HepG2 (cell line): ENCODE measurements around the gene NEAT1. TPM values are rescaled to one million over a fixed set of nuclear protein-coding genes. Genes with fewer than 3 reads are reported as not detected.

ENCODE experiments used
- ARID2 ChIP-seq: sonication (generic); formaldehyde crosslinking; IDR thresholded peaks from 2 replicates; pipeline ENCODE4 v1.8.1; 2022; ENCODE audit warnings: mild to moderate bottlenecking, missing genetic modification reagents, borderline replicate concordance
- ELF1 ChIP-seq: sonication (generic); formaldehyde crosslinking; IDR thresholded peaks from 2 replicates; pipeline ENCODE4 v1.4.0; 2020; ENCODE audit warnings: missing genetic modification reagents
- FOXP1 ChIP-seq, 2 experiments: fragments of 450-650 bp in 1 of 2; IDR thresholded peaks; 2 replicates each; pipeline ENCODE4 v1.6.1; 2017 to 2018; ENCODE audit warnings: antibody characterized with exemption in 1 of 2
- HNF4G ChIP-seq, 2 experiments: sonication (generic) in 1 of 2; formaldehyde crosslinking in 1 of 2; IDR thresholded peaks; 2 replicates each; pipeline versions ENCODE4 v1.4.0 to v1.6.1; 2011 to 2020; ENCODE audit warnings: borderline replicate concordance in 2 of 2, low read depth in 2 of 2, mild to moderate bottlenecking in 2 of 2, low read length in 1 of 2, missing genetic modification reagents in 1 of 2, moderate library complexity in 1 of 2
- HOXA5 ChIP-seq: sonication (generic); formaldehyde crosslinking; IDR thresholded peaks from 2 replicates; pipeline ENCODE4 v1.4.0; 2020; ENCODE audit warnings: missing genetic modification reagents
- KLF11 ChIP-seq: IDR thresholded peaks from 2 replicates; pipeline ENCODE4 v1.6.1; 2016; ENCODE audit warnings: missing compliant biosample characterization
- KLF6 ChIP-seq: IDR thresholded peaks from 2 replicates; pipeline ENCODE4 v1.8.0; 2016; ENCODE audit warnings: missing biosample characterization, missing genetic modification reagents
- MEIS2 ChIP-seq: sonication (generic); formaldehyde crosslinking; IDR thresholded peaks from 2 replicates; pipeline ENCODE4 v1.9.0; 2021; ENCODE audit warnings: mild to moderate bottlenecking, missing genetic modification reagents
- NR1H2 ChIP-seq: sonication (generic); formaldehyde crosslinking; IDR thresholded peaks from 2 replicates; pipeline ENCODE4 v1.8.1; 2022; ENCODE audit warnings: low read depth, missing genetic modification reagents, borderline replicate concordance
- PHF8 ChIP-seq: sonication (generic); formaldehyde crosslinking; IDR thresholded peaks from 2 replicates; pipeline ENCODE4 v1.5.0; 2020; ENCODE audit warnings: missing genetic modification reagents
- RAD51 ChIP-seq: fragments of 450-650 bp; IDR thresholded peaks from 2 replicates; pipeline ENCODE4 v1.6.1; 2016; ENCODE audit warnings: borderline replicate concordance
- TCF7L2 ChIP-seq: IDR thresholded peaks from 2 replicates; pipeline ENCODE4 v1.6.1; 2011; ENCODE audit warnings: mild to moderate bottlenecking, low read depth, low read length, moderate library complexity
- TSC22D2 ChIP-seq: sonication (generic); formaldehyde crosslinking; IDR thresholded peaks from 2 replicates; pipeline ENCODE4 v1.5.1; 2020; ENCODE audit warnings: missing genetic modification reagents, mild to moderate bottlenecking, borderline replicate concordance
- ZBTB38 ChIP-seq: sonication (generic); formaldehyde crosslinking; IDR thresholded peaks from 2 replicates; pipeline ENCODE4 v1.5.1; 2020; ENCODE audit warnings: mild to moderate bottlenecking, missing genetic modification reagents
- ZBTB42 ChIP-seq: sonication (generic); formaldehyde crosslinking; IDR thresholded peaks from 2 replicates; pipeline ENCODE4 v1.5.0; 2020; ENCODE audit warnings: mild to moderate bottlenecking, missing genetic modification reagents
- ZNF331 ChIP-seq: sonication (generic); formaldehyde crosslinking; IDR thresholded peaks from 2 replicates; pipeline ENCODE4 v1.4.0; 2020; ENCODE audit warnings: missing genetic modification reagents
- ZNF468 ChIP-seq: sonication (generic); formaldehyde crosslinking; IDR thresholded peaks from 2 replicates; pipeline ENCODE4 v1.8.0; 2022; ENCODE audit warnings: mild to moderate bottlenecking, moderate library complexity, missing genetic modification reagents
- ZNF598 ChIP-seq: sonication (generic); formaldehyde crosslinking; IDR thresholded peaks from 2 replicates; pipeline ENCODE4 v1.5.1; 2020; ENCODE audit warnings: mild to moderate bottlenecking, missing genetic modification reagents, borderline replicate concordance
- ZNF75D ChIP-seq: sonication (generic); formaldehyde crosslinking; IDR thresholded peaks from 2 replicates; pipeline ENCODE4 v1.8.1; 2023; ENCODE audit warnings: missing genetic modification reagents, mild to moderate bottlenecking, borderline replicate concordance
- ZNF761 ChIP-seq: sonication (generic); formaldehyde crosslinking; conservative IDR thresholded peaks from 2 replicates; pipeline ENCODE4 v1.4.0; 2020; ENCODE audit warnings: mild to moderate bottlenecking, missing genetic modification reagents
- ZNF781 ChIP-seq: sonication (generic); formaldehyde crosslinking; IDR thresholded peaks from 2 replicates; pipeline ENCODE4 v1.5.1; 2020; ENCODE audit warnings: borderline replicate concordance, mild to moderate bottlenecking, missing genetic modification reagents; ENCODE audit errors: not compliant biosample characterization
- ZNF839 ChIP-seq: sonication (generic); formaldehyde crosslinking; IDR thresholded peaks from 2 replicates; pipeline ENCODE4 v1.4.0; 2020; ENCODE audit warnings: missing genetic modification reagents, mild to moderate bottlenecking, borderline replicate concordance
- polyA plus RNA-seq, 8 experiments: library from polyadenylated mRNA; depleted of rRNA in 3 of 8; stranded (reverse) in 7 of 8; unstranded in 1 of 8; fragments of >200 nt; fragmentation: Illumina TruSeq in 4 of 8; extraction: Trizol in 4 of 8; gene quantifications; 2 replicates each; pipeline versions ENCODE4 v1.2.1 to v1.2.3, GENCODE V29; 2011 to 2016; ENCODE audit warnings: low read depth in 4 of 8, missing spikeins in 1 of 8, mixed read lengths in 1 of 8; ENCODE audit not compliant: insufficient read depth in 1 of 8
- total RNA-seq, 5 experiments: library from RNA; depleted of rRNA; stranded (reverse); fragments of >200 nt; fragmentation: Illumina TruSeq; extraction: Trizol; gene quantifications; 2 replicates each; pipeline ENCODE4 v1.2.3, GENCODE V29; 2016; ENCODE audit warnings: low read depth in 1 of 5
- TF ChIP-seq, protein P1 (sequence below): sonication (generic); formaldehyde crosslinking; IDR thresholded peaks from 2 replicates; pipeline ENCODE4 v1.5.1; 2020; ENCODE audit warnings: missing genetic modification reagents, mild to moderate bottlenecking, borderline replicate concordance
- TF ChIP-seq, protein P2 (sequence below): sonication (generic); formaldehyde crosslinking; IDR thresholded peaks from 2 replicates; pipeline ENCODE4 v1.4.0; 2020; ENCODE audit warnings: missing genetic modification reagents
- TF ChIP-seq, protein P3 (sequence below): sonication (generic); formaldehyde crosslinking; IDR thresholded peaks from 2 replicates; pipeline ENCODE4 v1.4.0; 2020; ENCODE audit warnings: missing genetic modification reagents
- TF ChIP-seq, protein P4 (sequence below): sonication (generic); formaldehyde crosslinking; IDR thresholded peaks from 2 replicates; pipeline ENCODE4 v1.8.0; 2022; ENCODE audit warnings: missing genetic modification reagents, mild to moderate bottlenecking, borderline replicate concordance

Gene NEAT1
- total and polyA plus RNA-seq, 2 of the 13 experiments (the other 11 are each of a cell fraction or from before 2014, with no cell fraction given), result 20.5 to 41.2 TPM

DNA sequence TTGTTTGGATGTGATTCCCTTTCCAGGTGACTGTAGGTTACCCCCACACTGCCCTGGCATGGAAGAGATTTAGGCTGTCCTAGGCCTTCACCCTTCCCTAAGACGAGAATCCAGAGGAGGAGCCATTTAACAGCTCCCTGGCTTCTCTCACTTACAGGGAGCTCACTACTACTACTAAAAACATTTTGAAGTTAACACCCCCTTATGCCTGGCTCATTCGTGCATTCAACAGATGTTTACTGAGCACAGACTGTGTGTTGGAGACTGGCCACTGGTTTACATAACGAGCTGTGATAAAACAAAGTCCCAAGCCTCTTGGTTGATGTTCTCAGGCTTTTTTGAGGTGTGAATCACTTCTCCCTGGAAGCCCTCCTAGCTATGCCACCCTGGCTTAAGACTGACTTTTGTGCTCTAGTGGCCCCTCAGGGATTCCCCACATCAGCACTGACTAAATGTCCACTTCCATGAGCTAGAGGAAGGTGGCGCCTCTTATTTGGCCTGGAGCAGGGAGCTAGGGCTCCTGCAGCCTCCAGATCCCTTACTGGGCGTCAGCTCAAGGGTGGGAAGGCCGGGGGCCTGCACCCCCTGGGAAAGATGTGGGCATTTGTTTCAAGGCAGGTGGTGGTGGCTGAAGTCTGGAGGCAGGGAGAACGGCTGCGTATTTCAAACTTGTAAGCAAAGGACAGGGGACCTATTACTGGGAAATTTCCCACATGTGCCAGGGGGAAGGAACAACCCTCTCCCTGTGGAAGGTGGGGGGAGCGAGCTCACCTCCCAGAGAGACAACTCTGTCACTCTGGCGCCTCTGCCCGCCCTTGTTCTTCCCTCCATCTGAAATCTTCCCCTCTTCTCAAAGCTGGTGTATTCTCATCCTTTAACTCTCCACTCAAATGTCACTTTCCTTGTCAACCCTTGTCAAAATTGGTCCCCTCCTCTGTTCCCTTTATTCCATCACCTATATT lies 56.9 kb downstream of the NEAT1 start (continued):
- TF ChIP-seq, protein P1, sequence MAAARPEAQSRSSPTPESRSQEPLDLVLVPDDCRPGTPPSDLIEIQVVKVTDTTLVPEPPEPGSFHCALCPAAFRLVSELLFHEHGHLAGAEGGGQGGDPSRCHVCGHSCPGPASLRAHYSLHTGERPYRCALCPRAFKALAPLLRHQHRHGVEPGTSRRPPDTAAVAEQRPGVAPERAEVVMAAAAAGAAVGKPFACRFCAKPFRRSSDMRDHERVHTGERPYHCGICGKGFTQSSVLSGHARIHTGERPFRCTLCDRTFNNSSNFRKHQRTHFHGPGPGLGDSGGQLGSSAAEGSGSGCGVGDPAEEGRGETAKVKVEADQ (CRISPR knock-in tag), result no peak
- TF ChIP-seq, protein P2, sequence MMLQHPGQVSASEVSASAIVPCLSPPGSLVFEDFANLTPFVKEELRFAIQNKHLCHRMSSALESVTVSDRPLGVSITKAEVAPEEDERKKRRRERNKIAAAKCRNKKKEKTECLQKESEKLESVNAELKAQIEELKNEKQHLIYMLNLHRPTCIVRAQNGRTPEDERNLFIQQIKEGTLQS, result no peak
- TF ChIP-seq TSC22D2 (no peak), ZBTB42 (CRISPR knock-in tag) (no peak), ZNF598 (no peak), ELF1 (CRISPR knock-in tag) (no peak), HNF4G (IDR thresholded peaks at IDR 0.05; ENCODE audit: borderline replicate concordance, low read depth, low read length) (no peak), HNF4G (CRISPR knock-in tag; IDR thresholded peaks at IDR 0.05; ENCODE audit: borderline replicate concordance, low read depth) (no peak), ZBTB38 (CRISPR knock-in tag) (no peak; the same call in 1 of the 2 replicates), ZNF331 (CRISPR knock-in tag) (0 out of 2 replicates have a peak, but pooled peaks have one; percentile 34), ZNF839 (CRISPR knock-in tag) (no peak), KLF6 (CRISPR knock-in tag) (no peak), PHF8 (CRISPR knock-in tag) (0 out of 2 replicates have a peak, but pooled peaks have one; percentile 24), NR1H2 (CRISPR knock-in tag) (no peak), MEIS2 (no peak), ZNF468 (CRISPR knock-in tag) (no peak), HOXA5 (CRISPR knock-in tag) (no peak), TCF7L2 (no peak), ZNF75D (CRISPR knock-in tag) (no peak), ARID2 (no peak), KLF11 (no peak), RAD51 (no peak), FOXP1 (IDR thresholded peaks at IDR 0.05) (no peak), FOXP1 (CRISPR knock-in tag; IDR thresholded peaks at IDR 0.05) (no peak), ZNF761 (CRISPR knock-in tag) (peak; percentile 70), ZNF781 (CRISPR knock-in tag) (no peak)
- TF ChIP-seq, protein P3, sequence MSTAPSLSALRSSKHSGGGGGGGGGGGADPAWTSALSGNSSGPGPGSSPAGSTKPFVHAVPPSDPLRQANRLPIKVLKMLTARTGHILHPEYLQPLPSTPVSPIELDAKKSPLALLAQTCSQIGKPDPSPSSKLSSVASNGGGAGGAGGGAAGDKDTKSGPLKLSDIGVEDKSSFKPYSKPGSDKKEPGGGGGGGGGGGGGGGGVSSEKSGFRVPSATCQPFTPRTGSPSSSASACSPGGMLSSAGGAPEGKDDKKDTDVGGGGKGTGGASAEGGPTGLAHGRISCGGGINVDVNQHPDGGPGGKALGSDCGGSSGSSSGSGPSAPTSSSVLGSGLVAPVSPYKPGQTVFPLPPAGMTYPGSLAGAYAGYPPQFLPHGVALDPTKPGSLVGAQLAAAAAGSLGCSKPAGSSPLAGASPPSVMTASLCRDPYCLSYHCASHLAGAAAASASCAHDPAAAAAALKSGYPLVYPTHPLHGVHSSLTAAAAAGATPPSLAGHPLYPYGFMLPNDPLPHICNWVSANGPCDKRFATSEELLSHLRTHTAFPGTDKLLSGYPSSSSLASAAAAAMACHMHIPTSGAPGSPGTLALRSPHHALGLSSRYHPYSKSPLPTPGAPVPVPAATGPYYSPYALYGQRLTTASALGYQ (CRISPR knock-in tag), result no peak
- TF ChIP-seq, protein P4, sequence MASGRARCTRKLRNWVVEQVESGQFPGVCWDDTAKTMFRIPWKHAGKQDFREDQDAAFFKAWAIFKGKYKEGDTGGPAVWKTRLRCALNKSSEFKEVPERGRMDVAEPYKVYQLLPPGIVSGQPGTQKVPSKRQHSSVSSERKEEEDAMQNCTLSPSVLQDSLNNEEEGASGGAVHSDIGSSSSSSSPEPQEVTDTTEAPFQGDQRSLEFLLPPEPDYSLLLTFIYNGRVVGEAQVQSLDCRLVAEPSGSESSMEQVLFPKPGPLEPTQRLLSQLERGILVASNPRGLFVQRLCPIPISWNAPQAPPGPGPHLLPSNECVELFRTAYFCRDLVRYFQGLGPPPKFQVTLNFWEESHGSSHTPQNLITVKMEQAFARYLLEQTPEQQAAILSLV, result no peak
